Right lobe of liver (tissue), 6 donors: ENCODE measurements around the gene FRMD3. TPM values are rescaled to one million over a fixed set of nuclear protein-coding genes. Genes with fewer than 3 reads are reported as not detected.

Source experiments
- ATAC-seq, 4 donors: fragments of 200-7000 bp; cut with Tn5 transposase; one replicate each; pipeline ENCODE4 v1.9.1; 2020; ENCODE audit warnings: mild to moderate bottlenecking in 4 of 4, moderate library complexity in 4 of 4
- DNase-seq, 3 donors: peaks; one replicate each; pipeline ENCODE4 v3.0.0-alpha.2; 2020
- H3K27ac ChIP-seq, 3 donors: fragments of 200-600 bp; one replicate each; pipeline ENCODE4 v1.8.0; 2022
- H3K27me3 ChIP-seq, 2 donors: fragments of 200-600 bp; one replicate each; pipeline ENCODE4 v1.8.0; 2022
- H3K36me3 ChIP-seq, 4 donors: fragments of 200-600 bp; sonication (generic) in 1 of 4; one replicate each; pipeline versions ENCODE4 v1.5.1 to v1.8.0; 2017 to 2022; ENCODE audit warnings: control low read depth in 1 of 4
- H3K4me1 ChIP-seq, 4 donors: fragments of 200-600 bp; sonication (generic) in 1 of 4; one replicate each; pipeline versions ENCODE4 v1.5.1 to v1.8.0; 2017 to 2022; ENCODE audit warnings: control low read depth in 1 of 4
- H3K4me3 ChIP-seq, 3 donors: fragments of 200-600 bp; one replicate each; pipeline ENCODE4 v1.8.0; 2022
- H3K9me3 ChIP-seq, 4 donors: fragments of 200-600 bp; sonication (generic) in 1 of 4; one replicate each; pipeline versions ENCODE4 v1.5.1 to v1.8.0; 2017 to 2022; ENCODE audit warnings: control low read depth in 1 of 4
- POLR2A ChIP-seq: fragments of 450-650 bp; IDR thresholded peaks from one replicate; pipeline ENCODE4 v1.6.1; 2017; ENCODE audit warnings: antibody characterized with exemption, mild to moderate bottlenecking
- WGBS: methylation state at CpG from one replicate; pipeline ENCODE4 v1.1.6; 2018; ENCODE audit warnings: low coverage, low lambda C conversion rate; ENCODE audit not compliant: insufficient coverage; ENCODE audit errors: missing lambda C conversion rate; 5-methylcytosine and 5-hydroxymethylcytosine counted together
- intact Hi-C, 2 donors: fragments of 100-400 bp; cut with DNase I; formaldehyde crosslinking; loops; one replicate each; pipeline versions ENCODE4 v1.11.2 to v1.14.1; 2022
- total RNA-seq, 6 experiments: library from RNA; depleted of rRNA in 2 of 6; stranded (reverse); fragments of >200 nt in 2 of 6; fragmentation: NEBNext Ultra II Directional in 3 of 6; extraction: Animal tissue kit (Norgen Biotek cat#: 25700) in 3 of 6; gene quantifications; one replicate each; pipeline versions ENCODE4 v1.1.0 to v1.2.4, GENCODE V29; 2016 to 2023
- TF ChIP-seq, protein P1 (sequence below), 4 donors: fragments of 200-600 bp in 3 of 4; fragments of 450-650 bp in 1 of 4; IDR thresholded peaks; one replicate each; pipeline versions ENCODE4 v1.5.1 to v1.8.0; 2016 to 2022; ENCODE audit warnings: antibody characterized with exemption in 4 of 4, mild to moderate bottlenecking in 2 of 4
- donor health status: DM: no; HTN: yes; CAD: no.
- donor health status: DM: no; HTN: no; CAD: no.
- donor health status: DM: no; HTN: no; CAD: no.
- donor health status: DM: no; HTN: yes; CAD: no.
- donor health status: DM: no; HTN: yes; CAD: no.

The FRMD3 gene
- total RNA-seq, 6 experiments from 2014 or later = 0.28 to 0.88 (median 0.34) TPM

DNA sequence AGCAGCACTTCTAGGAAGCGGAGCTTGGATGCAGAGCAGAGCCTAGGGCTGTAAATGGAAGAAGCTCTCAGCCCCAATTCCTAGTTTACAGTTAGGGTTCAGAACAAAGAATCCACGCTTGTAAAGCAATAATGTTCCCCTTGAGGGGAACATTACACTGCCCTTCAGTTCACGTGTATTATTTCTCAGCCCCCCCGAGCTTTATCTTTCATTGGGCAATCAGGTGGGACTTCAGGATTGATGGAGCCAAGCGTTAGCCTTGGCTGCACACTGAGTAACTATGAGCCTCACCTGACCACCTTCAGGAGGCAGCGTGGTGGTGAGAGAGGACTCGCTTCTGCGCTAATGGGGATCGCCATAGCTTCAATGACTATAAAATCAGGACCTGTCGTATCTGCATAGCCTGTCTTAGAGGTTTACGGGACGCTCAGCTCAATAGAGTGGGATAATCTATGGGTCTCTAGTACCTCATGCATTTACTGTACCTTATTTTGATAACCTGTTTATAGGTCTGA is 318.2 kb downstream of the FRMD3 start:
- ATAC-seq = no peak
- no peaks in the 10 kb centered on the region for H3K9me3 ChIP-seq

DNA sequence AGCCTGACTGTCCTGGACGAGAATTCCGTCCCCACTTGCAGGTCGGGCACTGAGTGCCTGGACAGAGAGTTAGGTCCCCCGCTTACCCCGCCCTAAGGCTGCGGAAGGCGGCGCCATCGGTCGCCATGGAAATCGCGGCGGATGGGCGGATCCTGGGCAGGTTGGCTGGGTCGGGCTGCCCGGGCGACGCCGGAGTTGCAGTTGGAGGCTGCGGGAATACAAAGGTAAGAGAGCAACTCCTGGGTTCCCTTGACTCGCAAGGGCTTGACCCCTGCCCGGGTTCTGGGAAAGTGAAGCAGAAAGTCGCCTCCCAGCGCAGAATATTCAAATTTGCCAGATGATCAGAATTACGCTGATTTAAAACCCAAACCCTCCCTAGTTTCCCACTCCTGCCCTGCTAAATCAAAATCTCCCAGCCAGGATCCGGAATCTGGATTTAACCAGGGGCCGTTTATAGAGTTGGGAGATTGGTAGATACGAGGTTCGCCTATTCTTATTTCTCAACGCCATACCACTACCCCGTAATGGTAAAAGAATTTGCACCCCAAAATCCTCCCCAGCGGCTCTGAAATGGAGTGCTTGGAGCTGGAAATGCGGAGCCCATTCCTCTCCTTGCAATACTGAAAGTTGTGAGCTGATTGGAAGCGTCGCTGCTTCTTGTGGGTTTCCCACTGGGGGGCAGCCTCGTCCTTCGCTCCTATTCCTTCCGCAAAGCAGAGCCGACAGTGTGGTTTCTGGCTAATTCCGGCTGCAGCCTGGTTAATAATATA is 318.9 kb downstream of the FRMD3 start:
- peak overlapping the region in 2 of 3 donors; percentile 13 to 60 for H3K27ac ChIP-seq
- DNase-seq = peak; percentile 81 to 85 (median 84)
- intact Hi-C loops = no loop called here

More for the DNA sequence above, 318.2 kb downstream of the FRMD3 start:
- WGBS = 58% methylated on average over 10 of the region's 12 CpGs
- H3K4me3 ChIP-seq = peak overlapping the region; percentile 55 to 63 (median 63)
- H3K36me3 ChIP-seq = no peaks in the 10 kb centered on the region
- no peak for DNase-seq
- intact Hi-C loops = no loop called here
- TF ChIP-seq POLR2A = no peak
- TF ChIP-seq, protein P1, sequence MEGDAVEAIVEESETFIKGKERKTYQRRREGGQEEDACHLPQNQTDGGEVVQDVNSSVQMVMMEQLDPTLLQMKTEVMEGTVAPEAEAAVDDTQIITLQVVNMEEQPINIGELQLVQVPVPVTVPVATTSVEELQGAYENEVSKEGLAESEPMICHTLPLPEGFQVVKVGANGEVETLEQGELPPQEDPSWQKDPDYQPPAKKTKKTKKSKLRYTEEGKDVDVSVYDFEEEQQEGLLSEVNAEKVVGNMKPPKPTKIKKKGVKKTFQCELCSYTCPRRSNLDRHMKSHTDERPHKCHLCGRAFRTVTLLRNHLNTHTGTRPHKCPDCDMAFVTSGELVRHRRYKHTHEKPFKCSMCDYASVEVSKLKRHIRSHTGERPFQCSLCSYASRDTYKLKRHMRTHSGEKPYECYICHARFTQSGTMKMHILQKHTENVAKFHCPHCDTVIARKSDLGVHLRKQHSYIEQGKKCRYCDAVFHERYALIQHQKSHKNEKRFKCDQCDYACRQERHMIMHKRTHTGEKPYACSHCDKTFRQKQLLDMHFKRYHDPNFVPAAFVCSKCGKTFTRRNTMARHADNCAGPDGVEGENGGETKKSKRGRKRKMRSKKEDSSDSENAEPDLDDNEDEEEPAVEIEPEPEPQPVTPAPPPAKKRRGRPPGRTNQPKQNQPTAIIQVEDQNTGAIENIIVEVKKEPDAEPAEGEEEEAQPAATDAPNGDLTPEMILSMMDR (IDR thresholded peaks at IDR 0.05) = no peak
- no peaks in the 10 kb centered on the region for H3K27me3 ChIP-seq
- H3K4me1 ChIP-seq = no peaks in the 10 kb centered on the region
- peak overlapping the region in 1 of 3 donors; percentile 13 for H3K27ac ChIP-seq

DNA sequence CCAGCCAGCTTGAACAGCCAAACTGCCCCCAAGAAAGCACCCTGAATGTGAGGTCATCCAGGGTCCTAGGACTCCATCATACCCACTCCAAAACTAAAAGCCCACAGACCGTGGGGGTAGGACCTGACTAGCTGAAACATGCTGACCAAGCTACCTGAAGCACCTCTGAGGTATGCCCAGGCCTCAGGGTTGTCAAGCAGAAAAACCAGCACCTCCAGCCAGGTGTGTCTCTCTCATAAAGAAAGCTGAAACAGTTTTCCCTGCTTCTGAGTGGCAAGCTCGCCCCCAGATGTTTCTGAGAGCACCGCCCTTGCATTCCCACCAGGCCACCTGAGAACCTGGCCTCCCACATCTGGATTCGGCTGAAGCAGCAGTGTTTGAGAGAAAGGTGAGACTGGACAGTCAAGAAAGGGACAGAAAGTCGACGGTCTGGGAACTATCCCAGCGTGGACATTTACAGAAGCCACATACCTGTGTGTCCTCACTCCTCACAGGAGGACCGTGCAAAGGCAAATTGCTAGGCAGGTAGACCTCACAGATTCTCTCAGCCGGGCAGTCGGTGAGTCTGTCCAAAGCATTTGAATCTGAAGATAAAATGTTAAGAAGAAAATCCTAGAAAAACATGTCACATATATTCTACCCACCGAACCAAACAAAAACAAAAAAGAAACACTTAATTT is 319.6 kb downstream of the FRMD3 start:
- no peak for DNase-seq
- intact Hi-C loops = no loop called here
- H3K4me3 ChIP-seq = no peak overlapping the region
- no peaks in the 10 kb centered on the region for H3K36me3 ChIP-seq
- 69% methylated on average over 8 of the region's 11 CpGs for WGBS
- no peaks in the 10 kb centered on the region for H3K9me3 ChIP-seq
- ATAC-seq = no peak
- no peaks in the 10 kb centered on the region for H3K27me3 ChIP-seq
- H3K27ac ChIP-seq = no peak overlapping the region
- no peaks in the 10 kb centered on the region for H3K4me1 ChIP-seq
- no peak for TF ChIP-seq POLR2A
- TF ChIP-seq, protein P1 (IDR thresholded peaks at IDR 0.05) = no peak

More for the DNA sequence above, 318.9 kb downstream of the FRMD3 start:
- peak; percentile 94 to 96 (median 94) for ATAC-seq
- Histone ChIP-seq H3K27me3 (no peaks in the 10 kb centered on the region), H3K4me1 (no peaks in the 10 kb centered on the region), H3K4me3 (peak overlapping the region; percentile 55 to 63 (median 63)), H3K9me3 (no peaks in the 10 kb centered on the region), H3K36me3 (no peaks in the 10 kb centered on the region)
- WGBS = 2% methylated on average over 20 of the region's 40 CpGs
- no peak for TF ChIP-seq POLR2A
- TF ChIP-seq, protein P1 (IDR thresholded peaks at IDR 0.05) = peak in 3 of 4 donors; percentile 14 to 57 (median 26)

DNA sequence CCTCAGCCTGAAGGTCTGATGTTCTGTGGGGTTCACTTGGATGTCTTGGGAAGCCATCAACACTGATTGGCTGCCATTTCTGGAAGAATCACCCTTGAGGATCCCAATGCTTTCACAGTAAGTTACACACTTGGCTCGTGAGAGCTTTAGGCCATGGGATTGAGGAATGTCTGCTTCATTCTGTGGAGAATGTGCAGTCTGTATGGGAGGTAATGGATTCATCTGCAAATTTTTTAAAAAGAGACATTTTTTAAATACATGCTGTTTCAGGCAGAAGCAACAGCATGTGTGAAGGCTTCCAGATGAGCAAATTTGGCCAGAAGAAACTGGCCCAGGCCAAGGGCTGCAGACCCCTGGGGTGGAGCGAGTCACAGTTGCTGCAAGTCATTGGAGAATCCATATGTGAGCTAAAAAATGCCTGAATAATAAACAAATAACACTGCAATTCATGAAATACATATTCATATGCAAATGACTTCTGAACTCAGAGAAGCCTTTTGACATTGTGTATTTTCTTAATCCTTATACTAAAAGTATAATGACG is 328.9 kb downstream of the FRMD3 start:
- no peaks in the 10 kb centered on the region for H3K9me3 ChIP-seq
- TF ChIP-seq, protein P1 (IDR thresholded peaks at IDR 0.05) = no peak
- TF ChIP-seq POLR2A = no peak
- WGBS = 79% methylated on average over 3 of the region's 3 CpGs
- H3K27me3 ChIP-seq = no peaks in the 10 kb centered on the region
- DNase-seq (no peak), ATAC-seq (no peak)
- intact Hi-C loops = loop anchor here in 1 of 2 donors (10.0 kb wide), 1 partner anchor 346 kb away; no protein-coding TSS in a partner anchor
- H3K4me3 ChIP-seq = no peak overlapping the region
- no peaks in the 10 kb centered on the region for H3K36me3 ChIP-seq
- no peaks in the 10 kb centered on the region for H3K4me1 ChIP-seq
- H3K27ac ChIP-seq = no peak overlapping the region
